Measurements from ENCODE around the gene RHEX. TPM values are rescaled to one million over a fixed set of nuclear protein-coding genes. Genes with fewer than 3 reads are reported as not detected.

RHEX gene
- total RNA-seq, 1 donor from 2014 or later = 0.44 TPM

DNA sequence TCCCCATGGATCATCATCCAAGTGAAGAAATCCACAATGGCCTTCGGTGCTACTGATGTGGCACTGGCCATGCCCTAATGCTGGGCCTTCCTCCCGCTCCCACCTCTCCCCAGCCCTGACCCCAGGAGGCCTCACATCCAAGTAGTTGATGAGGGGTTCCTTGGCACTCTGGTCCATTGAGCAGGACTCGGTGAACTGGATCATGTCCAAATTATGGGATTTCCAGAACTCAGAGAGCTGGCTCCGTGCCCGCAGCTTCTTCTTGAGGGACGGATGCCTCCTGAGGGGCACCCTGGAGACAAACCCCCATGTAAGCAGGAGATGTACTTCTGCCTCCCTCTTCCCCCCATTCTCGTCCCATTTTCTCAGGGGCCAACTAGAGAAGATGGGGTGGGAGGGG lies 30.2 kb upstream of the RHEX start:
- intact Hi-C loops (cut with micrococcal nuclease) = no loop called here
- H3K4me1 ChIP-seq = no peaks in the 10 kb centered on the region
- TF ChIP-seq, protein P1, sequence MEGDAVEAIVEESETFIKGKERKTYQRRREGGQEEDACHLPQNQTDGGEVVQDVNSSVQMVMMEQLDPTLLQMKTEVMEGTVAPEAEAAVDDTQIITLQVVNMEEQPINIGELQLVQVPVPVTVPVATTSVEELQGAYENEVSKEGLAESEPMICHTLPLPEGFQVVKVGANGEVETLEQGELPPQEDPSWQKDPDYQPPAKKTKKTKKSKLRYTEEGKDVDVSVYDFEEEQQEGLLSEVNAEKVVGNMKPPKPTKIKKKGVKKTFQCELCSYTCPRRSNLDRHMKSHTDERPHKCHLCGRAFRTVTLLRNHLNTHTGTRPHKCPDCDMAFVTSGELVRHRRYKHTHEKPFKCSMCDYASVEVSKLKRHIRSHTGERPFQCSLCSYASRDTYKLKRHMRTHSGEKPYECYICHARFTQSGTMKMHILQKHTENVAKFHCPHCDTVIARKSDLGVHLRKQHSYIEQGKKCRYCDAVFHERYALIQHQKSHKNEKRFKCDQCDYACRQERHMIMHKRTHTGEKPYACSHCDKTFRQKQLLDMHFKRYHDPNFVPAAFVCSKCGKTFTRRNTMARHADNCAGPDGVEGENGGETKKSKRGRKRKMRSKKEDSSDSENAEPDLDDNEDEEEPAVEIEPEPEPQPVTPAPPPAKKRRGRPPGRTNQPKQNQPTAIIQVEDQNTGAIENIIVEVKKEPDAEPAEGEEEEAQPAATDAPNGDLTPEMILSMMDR (IDR thresholded peaks at IDR 0.05; ENCODE audit: borderline replicate concordance) = no peak
- H3K9me3 ChIP-seq (replicated peaks) = no peaks in the 10 kb centered on the region
- H3K4me3 ChIP-seq = no peak overlapping the region
- no peak for DNase-seq
- no peaks in the 10 kb centered on the region for H3K36me3 ChIP-seq
- H3K27ac ChIP-seq (replicated peaks) = no peak overlapping the region
- H3K27me3 ChIP-seq (ENCODE audit: low read depth) = peaks cover 3% of the 10 kb centered on the region

DNA sequence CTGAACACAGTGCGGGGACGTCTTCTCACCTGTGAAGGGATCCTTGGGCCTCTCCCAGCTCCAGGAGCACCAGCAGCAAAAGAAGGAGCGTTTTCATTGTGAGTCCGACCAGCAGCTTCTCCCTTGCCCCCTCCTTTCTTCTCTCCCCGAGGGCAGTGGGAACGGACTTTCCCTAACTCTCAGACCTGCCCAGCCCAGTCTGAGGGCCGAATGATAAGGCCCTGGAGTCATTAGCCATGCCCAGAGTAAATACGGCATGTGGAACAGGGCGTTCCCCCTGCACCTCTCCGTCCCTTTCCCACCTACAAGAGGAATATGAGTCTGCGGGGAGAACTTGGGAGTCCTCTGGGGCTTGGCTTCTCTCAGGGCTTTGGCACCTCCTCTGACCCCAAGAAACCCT lies 29.3 kb upstream of the RHEX start, which contains the start of gene CTSE:
CTSE (minus strand) TSS at position 201 of the 400 bp plus-strand sequence; CDS start at position 97, 104 bp downstream.
- Histone ChIP-seq H3K36me3 (no peaks in the 10 kb centered on the region), H3K9me3 (replicated peaks) (no peaks in the 10 kb centered on the region), H3K4me3 (no peak within 1 kb of the TSS), H3K4me1 (no peaks in the 10 kb centered on the region), H3K27ac (replicated peaks) (no peak within 1 kb of the TSS), H3K27me3 (ENCODE audit: low read depth) (peaks cover 12% of the 10 kb centered on the region)
- DNase-seq = no peak
- intact Hi-C loops (cut with micrococcal nuclease) = no loop called here
- TF ChIP-seq, protein P1 (IDR thresholded peaks at IDR 0.05; ENCODE audit: borderline replicate concordance) = no peak

DNA sequence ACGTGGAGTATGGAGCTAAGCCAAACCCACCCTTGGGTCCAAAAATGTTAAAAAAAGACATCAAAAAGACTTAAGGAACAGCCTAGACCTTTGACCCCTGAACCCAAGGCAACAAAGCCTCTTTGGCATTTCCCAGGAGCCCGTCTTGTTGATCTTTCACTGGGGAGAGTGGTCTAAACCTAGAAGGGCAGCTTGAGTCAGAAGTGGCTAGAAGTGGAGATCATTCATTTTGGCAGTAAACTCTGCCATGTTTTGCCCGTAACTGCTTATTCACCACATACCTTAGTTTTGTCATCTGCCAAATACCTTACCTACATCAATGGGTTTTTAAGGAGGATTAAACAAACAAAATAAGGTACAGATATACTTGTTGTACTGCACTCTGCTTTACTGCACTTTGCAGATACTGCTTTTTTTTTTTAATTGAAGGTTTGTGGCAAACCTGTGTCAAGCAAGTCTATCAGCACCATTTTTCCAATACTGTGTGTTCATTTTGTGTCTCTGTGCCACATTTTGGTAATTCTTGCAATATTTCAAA lies 27.6 kb upstream of the RHEX start:
- Histone ChIP-seq H3K9me3 (replicated peaks) (no peaks in the 10 kb centered on the region), H3K4me3 (no peak overlapping the region), H3K27me3 (ENCODE audit: low read depth) (peaks cover 24% of the 10 kb centered on the region), H3K27ac (replicated peaks) (no peak overlapping the region), H3K4me1 (no peaks in the 10 kb centered on the region), H3K36me3 (no peaks in the 10 kb centered on the region)
- no peak for DNase-seq
- intact Hi-C loops (cut with micrococcal nuclease) = no loop called here
- TF ChIP-seq, protein P1 (IDR thresholded peaks at IDR 0.05; ENCODE audit: borderline replicate concordance) = no peak

DNA sequence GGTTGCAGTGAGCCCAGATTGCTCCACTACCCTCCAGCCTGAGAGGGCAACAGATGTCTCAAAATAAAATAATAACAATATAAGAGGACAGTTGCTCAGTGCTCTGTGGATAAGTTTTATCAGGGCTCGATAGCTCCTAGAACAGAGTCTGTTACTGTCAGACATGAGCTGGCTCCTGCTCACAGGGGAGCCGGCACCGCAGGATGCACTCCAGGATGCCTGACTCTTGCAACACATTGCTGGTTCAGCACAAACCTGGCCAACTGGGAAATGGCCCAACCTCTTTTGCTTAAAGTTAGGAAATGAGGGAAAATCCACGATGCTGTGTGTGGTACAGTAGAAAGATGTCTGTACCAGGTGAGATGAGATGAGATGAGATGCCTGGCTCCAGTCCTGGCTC lies 23.5 kb upstream of the RHEX start:
- no peaks in the 10 kb centered on the region for H3K9me3 ChIP-seq (replicated peaks)
- no peaks in the 10 kb centered on the region for H3K4me1 ChIP-seq
- peak; percentile 32 for DNase-seq
- H3K36me3 ChIP-seq = no peaks in the 10 kb centered on the region
- H3K4me3 ChIP-seq = no peak overlapping the region
- H3K27me3 ChIP-seq (ENCODE audit: low read depth) = peaks cover 25% of the 10 kb centered on the region
- TF ChIP-seq, protein P1 (IDR thresholded peaks at IDR 0.05; ENCODE audit: borderline replicate concordance) = no peak
- H3K27ac ChIP-seq (replicated peaks) = no peak overlapping the region
- intact Hi-C loops (cut with micrococcal nuclease) = no loop called here

DNA sequence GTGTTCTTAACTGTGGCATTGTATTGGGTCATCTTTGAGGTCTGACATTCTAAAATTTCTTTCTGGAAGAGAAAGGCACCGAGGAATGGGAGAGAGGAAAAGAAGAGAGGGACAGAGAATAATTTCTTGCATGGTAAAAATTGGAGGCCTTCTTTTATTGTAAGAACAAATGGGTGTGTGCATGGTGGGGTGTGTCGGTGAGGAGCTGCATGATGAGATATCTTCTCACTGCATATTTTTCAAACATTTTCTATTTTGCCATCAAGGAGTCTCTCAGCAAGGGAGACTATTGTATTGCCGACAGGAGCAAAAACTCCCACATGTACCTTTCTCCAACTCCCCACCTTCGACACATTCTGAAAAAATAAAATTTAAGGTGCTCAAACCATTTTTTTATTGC lies 22.8 kb upstream of the RHEX start:
- Histone ChIP-seq H3K4me1 (no peaks in the 10 kb centered on the region), H3K36me3 (no peaks in the 10 kb centered on the region), H3K27me3 (ENCODE audit: low read depth) (peaks cover 32% of the 10 kb centered on the region), H3K9me3 (replicated peaks) (no peaks in the 10 kb centered on the region), H3K4me3 (no peak overlapping the region), H3K27ac (replicated peaks) (no peak overlapping the region)
- intact Hi-C loops (cut with micrococcal nuclease) = loop anchor here (10.0 kb wide), 1 partner anchor 75 kb away; no protein-coding TSS in a partner anchor
- TF ChIP-seq, protein P1 (IDR thresholded peaks at IDR 0.05; ENCODE audit: borderline replicate concordance) = no peak
- DNase-seq = no peak
